HG02870 (cell line): Measurements from ENCODE around the gene BTBD6.
A peak's percentile ranks its signal among the peaks of the same experiment; 100 is the strongest.

Source experiments
- ATAC-seq: cut with Tn5 transposase; IDR thresholded peaks from one replicate; pipeline ENCODE4 v1.9.1; 2021; ENCODE audit warnings: mild to moderate bottlenecking, moderate library complexity; ENCODE audit not compliant: unreplicated experiment

The BTBD6 gene

DNA sequence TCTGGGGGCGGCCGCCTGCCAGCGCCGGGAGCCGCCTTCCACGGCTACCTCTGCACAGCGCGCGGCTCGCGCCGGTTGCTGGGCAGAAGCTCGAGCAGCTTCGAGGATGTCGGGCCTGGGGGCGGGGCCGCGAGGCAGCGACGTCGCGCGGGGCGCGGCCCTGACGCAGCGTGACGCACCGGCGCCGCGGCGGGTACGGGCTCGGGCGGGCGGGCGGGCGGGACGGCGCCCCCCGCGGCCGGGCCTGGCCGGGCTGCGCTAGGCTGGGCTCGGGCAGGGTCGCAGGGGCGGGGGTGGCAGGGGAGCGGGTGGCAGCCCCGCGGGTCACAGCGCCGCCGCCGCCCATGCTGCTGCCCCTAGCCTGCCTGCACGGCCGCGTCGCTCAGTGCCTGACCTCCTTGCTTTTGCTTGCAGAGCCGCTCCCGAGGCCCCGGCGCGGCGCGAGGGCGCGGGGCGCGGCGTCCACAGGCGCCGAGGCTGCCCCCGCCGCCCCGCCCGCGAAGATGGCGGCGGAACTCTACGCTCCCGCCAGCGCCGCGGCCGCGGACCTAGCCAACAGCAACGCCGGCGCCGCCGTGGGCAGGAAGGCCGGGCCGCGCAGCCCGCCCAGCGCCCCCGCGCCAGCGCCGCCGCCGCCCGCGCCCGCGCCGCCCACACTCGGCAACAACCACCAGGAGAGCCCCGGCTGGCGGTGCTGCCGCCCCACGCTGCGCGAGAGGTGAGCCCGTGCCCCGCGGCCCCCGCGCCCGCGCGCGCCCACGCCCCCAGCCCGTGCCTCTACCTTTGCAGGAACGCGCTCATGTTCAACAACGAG is at the start of gene BTBD6:
BTBD6 (plus strand) TSS at position 166 of the 814 bp plus-strand sequence; CDS start at position 345, 179 bp downstream.
- ATAC-seq = peak; percentile 76

- ATAC-seq = no peak
Observed at GRCh38 chr14:105198588-105198987, 49.7 kb upstream of the BTBD6 start.

- ATAC-seq = no peak
Observed at GRCh38 chr14:105199093-105199492, 49.2 kb upstream of the BTBD6 start.

DNA sequence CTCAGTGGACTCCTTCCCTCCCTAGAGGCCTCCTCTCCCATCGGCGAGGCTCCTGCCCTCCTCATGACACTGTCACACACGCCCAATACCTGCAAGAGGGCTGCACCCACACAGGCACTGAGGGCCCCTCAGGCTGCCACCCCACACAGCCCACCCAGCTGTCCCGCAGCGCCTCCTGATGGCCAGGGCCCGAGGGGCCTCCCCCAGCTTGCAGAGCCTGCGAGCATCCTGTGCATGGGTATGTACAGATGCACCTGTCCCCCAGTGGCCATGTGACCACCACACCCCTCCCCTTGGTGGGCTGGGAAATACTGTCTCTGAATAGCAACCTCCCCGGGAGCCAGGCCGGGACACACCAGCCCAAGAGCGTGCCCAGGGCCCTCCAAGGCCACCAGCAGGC is 48.3 kb upstream of the BTBD6 start:
- no peak for ATAC-seq

GRCh38 chr14:105200641-105201040 is 47.7 kb upstream of the BTBD6 start:
- ATAC-seq = no peak

DNA sequence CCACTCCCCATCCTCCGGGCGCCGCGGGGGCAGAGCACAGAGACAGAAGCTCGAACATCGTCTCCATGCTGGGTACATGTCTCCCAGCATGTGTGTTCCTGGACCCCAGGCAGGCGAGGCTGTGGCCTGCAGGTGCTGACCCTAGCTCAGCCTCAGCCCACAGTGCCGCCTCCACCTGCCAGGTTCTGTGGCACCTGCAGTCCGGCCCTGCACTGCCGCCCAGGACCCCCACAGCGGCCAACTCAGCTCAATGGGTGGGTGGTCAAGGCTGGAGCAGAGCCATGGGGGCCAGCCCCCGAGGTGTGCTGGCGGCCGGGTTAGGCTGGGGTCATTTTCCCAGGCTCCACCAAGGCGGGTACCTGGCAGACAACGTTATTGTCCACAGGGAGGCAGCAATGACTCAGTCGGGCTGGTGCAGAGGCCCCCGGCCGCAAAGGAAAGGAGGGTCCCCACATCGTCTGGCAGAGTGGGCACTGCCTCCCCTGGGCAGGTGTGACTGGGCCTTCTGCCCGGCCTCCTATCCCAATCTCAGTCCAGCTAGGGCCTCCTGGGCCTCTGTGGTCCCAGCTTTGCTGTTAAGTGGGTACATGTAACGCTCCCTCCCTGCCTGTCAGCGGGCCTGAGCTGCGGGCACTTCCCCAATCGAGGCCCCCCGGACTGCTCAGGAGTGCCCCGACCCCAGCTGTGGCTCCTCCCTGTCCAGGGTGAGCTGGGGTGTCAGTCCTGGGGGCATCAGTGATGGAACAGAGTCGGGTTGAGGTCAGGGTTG is 47.0 kb upstream of the BTBD6 start:
- no peak for ATAC-seq

GRCh38 chr14:105201925-105202513 is 46.3 kb upstream of the BTBD6 start:
- no peak for ATAC-seq

DNA sequence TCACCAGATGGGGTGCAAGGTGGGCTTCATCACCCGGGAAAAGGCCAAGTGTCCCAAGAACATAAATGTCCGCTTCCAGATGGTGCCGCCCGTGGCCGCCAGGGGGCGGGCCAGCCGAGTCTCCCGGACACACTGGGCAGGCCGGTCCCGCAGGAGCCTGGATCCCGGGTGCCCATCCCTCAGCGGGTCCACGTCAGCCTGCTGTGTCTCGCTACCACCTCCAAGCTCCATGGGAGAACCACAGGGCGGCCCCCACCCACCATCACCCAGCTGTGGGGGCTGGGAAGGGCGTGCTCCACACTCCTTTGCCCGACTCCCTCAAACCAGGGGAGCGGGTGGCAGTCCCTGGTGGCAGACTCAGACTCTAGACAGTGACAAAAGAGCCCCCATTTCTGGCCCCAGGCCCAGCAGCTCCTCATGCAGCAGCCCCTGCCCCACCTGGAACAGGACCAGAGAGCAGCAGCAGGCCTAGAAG is 45.2 kb upstream of the BTBD6 start:
- ATAC-seq = no peak

GRCh38 chr14:105203701-105204100 is 44.6 kb upstream of the BTBD6 start:
- ATAC-seq = no peak

DNA sequence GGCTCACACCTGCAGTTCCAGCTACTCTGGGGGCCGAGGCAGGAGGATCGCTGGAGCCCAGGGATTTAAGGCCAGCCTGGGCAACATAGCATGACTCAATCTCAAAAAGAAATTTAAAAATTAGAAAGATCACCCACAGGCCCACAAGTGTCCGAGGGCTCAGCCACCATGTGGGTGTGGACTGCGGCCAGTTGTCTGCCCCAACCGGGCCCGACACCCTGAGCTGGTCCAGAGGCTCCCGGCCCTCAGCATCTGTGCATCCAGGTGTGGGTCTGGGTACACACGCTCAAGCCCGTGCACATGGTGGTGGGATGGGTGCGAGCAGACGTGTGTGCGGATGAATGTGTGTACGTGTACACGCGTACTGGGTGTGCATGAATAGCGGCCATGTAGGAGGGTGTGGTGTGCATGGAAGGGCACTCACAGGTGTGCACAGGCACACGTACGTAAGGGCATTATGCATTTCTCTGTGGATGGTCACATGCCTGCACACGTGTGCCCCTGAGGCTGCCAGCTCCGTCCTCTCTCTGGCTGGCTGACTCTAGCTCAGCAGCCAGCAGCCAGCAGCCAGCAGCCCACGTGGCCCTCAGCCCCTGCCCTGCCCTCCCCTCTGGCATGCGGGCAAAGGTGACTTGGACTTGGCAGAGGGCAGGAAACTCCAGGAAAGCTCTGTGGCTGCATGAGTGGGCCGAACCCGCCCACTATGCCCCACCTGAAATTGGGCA is 44.0 kb upstream of the BTBD6 start:
- no peak for ATAC-seq

DNA sequence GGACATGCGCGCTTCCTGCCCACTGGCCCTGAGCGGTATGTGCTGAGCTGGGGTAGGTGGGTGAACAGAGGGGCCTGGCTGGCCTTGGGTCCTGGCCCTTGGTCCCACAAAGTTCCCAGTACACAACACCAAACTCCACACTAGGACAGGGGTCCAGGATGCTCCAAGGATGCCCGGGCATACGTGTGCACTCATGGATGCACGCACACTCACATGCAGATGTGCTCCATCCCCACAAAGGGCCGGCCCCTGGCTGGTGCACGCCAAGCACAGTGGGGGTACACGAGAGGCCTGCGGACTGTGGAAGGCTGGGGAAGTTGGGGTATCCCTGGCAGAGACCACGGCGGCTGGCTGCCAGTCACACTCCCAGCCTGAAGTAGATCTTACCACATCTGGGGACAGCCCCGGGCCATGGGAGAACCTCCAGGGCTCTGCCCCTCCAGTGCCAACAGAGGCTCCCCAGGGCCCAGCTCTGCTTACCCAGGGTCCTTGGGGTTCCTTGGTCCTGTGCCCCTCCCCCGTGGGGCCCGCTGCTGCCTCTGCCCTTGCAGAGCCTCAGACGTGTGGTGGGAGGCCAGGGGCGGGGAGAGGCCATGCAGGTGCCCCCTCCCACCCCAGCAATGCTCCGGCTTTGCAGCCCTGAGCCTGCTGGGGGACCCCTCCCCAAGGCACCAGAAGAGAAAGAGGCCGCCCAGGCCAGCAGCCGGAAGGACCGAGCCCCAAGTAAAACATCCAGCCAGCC is 43.2 kb upstream of the BTBD6 start:
- no peak for ATAC-seq

- ATAC-seq = no peak
Observed at GRCh38 chr14:105205673-105206208, 42.6 kb upstream of the BTBD6 start.

- ATAC-seq = no peak
Observed at GRCh38 chr14:105206873-105207272, 41.5 kb upstream of the BTBD6 start.

DNA sequence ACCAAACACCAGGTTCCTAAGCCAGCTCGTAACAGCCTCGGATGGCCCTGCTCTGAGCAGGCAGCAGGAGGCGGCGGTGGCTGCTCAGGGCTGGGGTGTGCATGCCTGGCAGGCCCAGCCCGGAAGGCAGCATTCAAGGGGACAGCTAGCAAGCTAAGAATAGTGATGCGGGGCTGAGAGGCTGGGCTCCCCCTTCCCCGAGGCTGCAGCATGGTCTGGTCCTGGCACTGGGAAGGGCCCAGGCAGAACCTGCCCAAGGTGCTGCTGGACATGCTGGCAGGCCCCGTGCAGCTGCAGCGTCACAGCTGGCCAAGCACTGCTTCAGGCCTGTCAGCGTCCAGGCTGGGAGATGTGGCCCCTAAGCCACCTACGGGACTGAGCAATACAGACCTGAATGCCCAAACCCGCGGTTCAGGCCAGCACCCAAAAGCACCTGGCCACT is 40.9 kb upstream of the BTBD6 start:
- ATAC-seq = no peak

- no peak for ATAC-seq
Observed at GRCh38 chr14:105207996-105208737, 40.2 kb upstream of the BTBD6 start.

GRCh38 chr14:105208738-105209075 is 39.6 kb upstream of the BTBD6 start:
- ATAC-seq = no peak

GRCh38 chr14:105209091-105209490 is 39.2 kb upstream of the BTBD6 start:
- no peak for ATAC-seq

- no peak for ATAC-seq
Observed at GRCh38 chr14:105209646-105210045, 38.7 kb upstream of the BTBD6 start.

- no peak for ATAC-seq
Observed at GRCh38 chr14:105210266-105211025, 37.9 kb upstream of the BTBD6 start.
